K562 (cell line): ENCODE results near the gene PM20D1. TPM values are rescaled to one million over a fixed set of nuclear protein-coding genes. Genes with fewer than 3 reads are reported as not detected.

Experiments
- CHAMP1 ChIP-seq: fragments of 450-650 bp; IDR thresholded peaks from 2 replicates; pipeline ENCODE4 v1.6.1; 2016; ENCODE audit warnings: mild to moderate bottlenecking
- CHD4 ChIP-seq: fragments of 200-600 bp; sonication (generic); IDR thresholded peaks from 3 replicates; pipeline ENCODE4 v1.6.1; 2012; ENCODE audit warnings: low read depth, mild to moderate bottlenecking, mixed read lengths, low read length, inconsistent platforms; ENCODE audit not compliant: insufficient read depth, insufficient replicate concordance, poor library complexity, severe bottlenecking
- EWSR1 ChIP-seq: fragments of 450-650 bp; IDR thresholded peaks from 2 replicates; pipeline ENCODE4 v1.6.1; 2018; ENCODE audit warnings: borderline replicate concordance, mild to moderate bottlenecking, low read depth, moderate library complexity; ENCODE audit not compliant: partially characterized antibody
- GABPA ChIP-seq: fragments of 200-800 bp; sonication (Bioruptor generic); conservative IDR thresholded peaks from 2 replicates; pipeline ENCODE4 v1.6.1; 2016; ENCODE audit warnings: low read depth, missing genetic modification characterization, missing compliant biosample characterization
- KLF16 ChIP-seq: IDR thresholded peaks from 2 replicates; pipeline ENCODE4 v1.6.1; 2016; ENCODE audit warnings: antibody characterized with exemption
- MEF2D ChIP-seq: conservative IDR thresholded peaks from 2 replicates; pipeline ENCODE4 v1.6.1; 2016; ENCODE audit warnings: low read depth, missing genetic modification characterization, missing compliant biosample characterization
- RNF219 ChIP-seq: fragments of 250-450 bp; sonication (Bioruptor Pico); IDR thresholded peaks from 2 replicates; pipeline ENCODE4 v1.5.0; 2022; ENCODE audit warnings: mild to moderate bottlenecking
- SRSF3 ChIP-seq: fragments of 200-400 bp; formaldehyde crosslinking; IDR thresholded peaks from 2 replicates; pipeline ENCODE4 v1.6.1; 2016; ENCODE audit warnings: mild to moderate bottlenecking, low read length, moderate library complexity; ENCODE audit not compliant: insufficient read depth
- U2AF1 ChIP-seq: fragments of 200-400 bp; formaldehyde crosslinking; optimal IDR thresholded peaks from 2 replicates; pipeline ENCODE3; 2017; ENCODE audit warnings: mild to moderate bottlenecking, low read depth, low read length, moderate library complexity
- USF1 ChIP-seq: sonication (generic); formaldehyde crosslinking; IDR thresholded peaks from 2 replicates; pipeline ENCODE4 v1.9.0; 2022; ENCODE audit warnings: mild to moderate bottlenecking, missing genetic modification reagents
- ZBTB26 ChIP-seq: fragments of 450-650 bp; formaldehyde crosslinking; IDR thresholded peaks from 2 replicates; pipeline ENCODE4 v1.4.0; 2022; ENCODE audit warnings: missing genetic modification characterization
- ZNF511 ChIP-seq: sonication (generic); formaldehyde crosslinking; IDR thresholded peaks from 2 replicates; pipeline ENCODE4 v1.8.0; 2022; ENCODE audit warnings: mild to moderate bottlenecking, missing genetic modification reagents
- ZNF639 ChIP-seq, 2 experiments: fragments of 200-800 bp in 1 of 2; sonication (Bioruptor generic) in 1 of 2; sonication (generic) in 1 of 2; formaldehyde crosslinking in 1 of 2; IDR thresholded peaks in 1 of 2; conservative IDR thresholded peaks in 1 of 2; 2 replicates each; pipeline versions ENCODE4 v1.5.0 to v1.6.1; 2016 to 2020; ENCODE audit warnings: missing compliant biosample characterization in 1 of 2, missing genetic modification characterization in 1 of 2, missing genetic modification reagents in 1 of 2
- ZNF655 ChIP-seq: fragments of 250-450 bp; sonication (Bioruptor Pico); IDR thresholded peaks from 2 replicates; pipeline ENCODE4 v1.5.0; 2021
- ZNF668 ChIP-seq: fragments of 250-450 bp; sonication (Bioruptor Pico); IDR thresholded peaks from 2 replicates; pipeline ENCODE4 v1.8.0; 2022; ENCODE audit warnings: mild to moderate bottlenecking, inconsistent platforms
- polyA plus RNA-seq, 8 experiments: library from polyadenylated mRNA; depleted of rRNA in 4 of 8; stranded (reverse) in 5 of 8; unstranded in 3 of 8; fragments of >200 nt; fragmentation: Nextera tagmentation in 2 of 8; fragmentation: Illumina TruSeq in 1 of 8; extraction: Ambion mirVana in 2 of 8; extraction: Trizol in 1 of 8; gene quantifications; 2 replicates each; pipeline versions ENCODE4 v1.2.1 to v1.2.3, GENCODE V29; 2011 to 2014; ENCODE audit warnings: inconsistent platforms in 1 of 8, missing spikeins in 1 of 8
- total RNA-seq, 7 experiments: library from RNA; depleted of rRNA in 6 of 7; stranded (reverse); fragments of >200 nt in 6 of 7; fragmentation: Illumina TruSeq in 2 of 7; extraction: Trizol in 2 of 7; gene quantifications; 2 replicates each; pipeline versions ENCODE4 v1.2.1 to v1.2.3, GENCODE V29; 2011 to 2021; ENCODE audit warnings: low replicate concordance in 1 of 7

The PM20D1 gene
- total and polyA plus RNA-seq, 9 of the 15 experiments (the other 6 are each of a cell fraction or from before 2014, with no cell fraction given) = not detected

GRCh38 chr1:205812878-205813754, 36.8 kb downstream of the PM20D1 start, which contains the start of gene SLC41A1 (continued):
- TF ChIP-seq CHAMP1 (no peak), U2AF1 (no peak), ZNF668 (no peak), CHD4 (no peak), ZNF639 (CRISPR knock-in tag; conservative IDR thresholded peaks at IDR 0.05 in 1 of 2, IDR thresholded peaks at IDR 0.05 in 1 of 2) (no peak; a peak in 2 of 4 replicates), SRSF3 (no peak), GABPA (peak; percentile 60), ZBTB26 (CRISPR knock-in tag) (no peak), USF1 (no peak), KLF16 (0 out of 2 replicates have a peak, but pooled peaks have one; percentile 40), ZNF655 (CRISPR knock-in tag) (no peak), EWSR1 (no peak), ZNF511 (no peak), MEF2D (tag) (peak; percentile 92), RNF219 (CRISPR knock-in tag) (no peak)
